AG20443 (cell line): ENCODE data around the gene NFASC.

Experiments used
- DNase-seq: peaks from one replicate; pipeline ENCODE4 v3.0.0; 2012; ENCODE audit warnings: low spot score, mixed read lengths

NFASC gene

DNA sequence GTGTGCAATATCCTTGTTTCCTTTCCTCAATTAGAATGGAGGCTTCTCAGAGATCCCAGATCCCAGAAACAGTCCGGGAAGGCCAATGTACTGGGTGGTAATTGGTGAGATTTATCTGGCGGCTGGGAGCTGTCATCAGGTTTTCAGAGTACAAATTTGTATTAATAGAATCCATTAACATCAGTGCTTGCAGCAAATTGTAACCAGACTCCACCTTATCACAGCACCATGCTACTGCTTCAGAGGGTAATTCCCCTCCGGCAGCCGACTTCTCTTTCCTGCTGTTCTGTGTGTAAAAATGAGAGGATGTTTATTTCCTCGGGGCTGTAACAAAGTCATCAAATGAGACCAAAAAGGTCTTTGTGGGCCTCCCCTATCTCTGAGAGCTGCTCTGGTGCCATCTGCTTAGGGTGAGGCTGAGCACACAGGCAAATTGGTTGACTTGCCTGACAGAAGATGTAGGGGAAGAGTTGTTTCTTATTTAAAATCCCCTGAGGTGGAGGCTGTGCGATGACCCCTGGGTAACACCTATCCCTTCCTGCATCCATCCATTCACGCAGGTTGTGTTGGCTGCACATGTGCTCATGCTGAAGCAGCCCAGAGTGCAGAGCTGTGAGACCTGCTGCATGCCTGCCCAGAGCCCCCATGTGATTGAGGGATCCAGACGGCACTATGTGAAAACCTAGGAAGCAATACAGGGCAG lies 19.2 kb downstream of the NFASC start:
- no peak for DNase-seq

DNA sequence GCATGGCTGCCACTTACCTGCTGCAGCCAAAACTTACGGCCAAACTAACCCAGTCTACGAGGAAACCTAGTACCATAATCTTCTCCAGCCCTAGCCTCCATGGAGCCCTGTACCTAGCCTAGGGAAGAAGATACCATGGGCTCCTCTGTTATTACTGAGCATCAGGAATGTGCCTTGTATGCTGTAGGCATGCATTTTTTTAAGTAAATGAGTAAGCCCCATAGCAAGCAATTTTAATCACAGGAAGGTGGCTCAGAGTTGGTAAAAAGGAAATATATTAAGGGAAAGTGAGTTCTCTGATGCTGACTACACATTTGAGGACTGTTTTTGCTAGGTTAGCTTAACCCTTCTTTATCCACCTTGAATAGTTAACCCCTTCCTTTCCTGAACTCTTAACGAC lies 21.2 kb downstream of the NFASC start:
- no peak for DNase-seq

DNA sequence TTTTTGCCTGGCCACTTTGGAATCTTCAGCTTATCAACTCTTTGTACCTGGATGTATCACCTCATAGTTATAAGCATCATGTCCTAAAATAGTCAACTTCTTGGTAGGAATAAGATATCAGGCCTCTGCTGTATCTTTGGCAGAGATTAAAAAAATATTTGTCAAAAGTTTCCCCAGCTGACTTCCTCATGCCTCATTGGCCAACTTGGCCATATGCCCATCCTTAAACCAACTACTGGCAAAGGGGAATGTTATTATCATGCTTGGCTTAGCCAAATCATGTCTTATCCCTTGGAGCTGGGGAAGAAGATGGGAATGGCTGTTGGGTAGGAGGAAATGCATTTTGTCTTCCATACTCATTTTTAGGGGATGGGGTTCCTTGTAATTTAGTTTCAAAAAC lies 23.4 kb downstream of the NFASC start:
- no peak for DNase-seq

DNA sequence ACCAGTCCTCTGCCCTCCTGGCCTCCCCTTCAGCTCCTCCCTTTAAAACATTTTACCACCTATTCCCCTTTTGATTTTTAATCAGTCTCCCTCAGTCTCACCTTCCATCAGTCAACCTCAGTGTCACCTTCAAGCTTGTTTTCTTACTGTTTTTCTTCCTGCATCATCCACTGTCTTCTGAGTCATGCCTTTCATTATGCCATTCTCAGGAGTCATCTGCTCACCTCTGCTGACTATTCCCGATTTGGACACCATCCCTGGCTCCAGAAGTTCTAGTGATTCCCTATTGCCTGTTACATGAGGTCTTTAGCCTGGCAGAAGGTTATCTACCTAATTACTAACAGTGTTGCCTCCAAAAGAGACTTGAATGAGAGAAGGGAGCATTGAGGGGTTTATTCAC lies 23.9 kb downstream of the NFASC start:
- DNase-seq = no peak

DNA sequence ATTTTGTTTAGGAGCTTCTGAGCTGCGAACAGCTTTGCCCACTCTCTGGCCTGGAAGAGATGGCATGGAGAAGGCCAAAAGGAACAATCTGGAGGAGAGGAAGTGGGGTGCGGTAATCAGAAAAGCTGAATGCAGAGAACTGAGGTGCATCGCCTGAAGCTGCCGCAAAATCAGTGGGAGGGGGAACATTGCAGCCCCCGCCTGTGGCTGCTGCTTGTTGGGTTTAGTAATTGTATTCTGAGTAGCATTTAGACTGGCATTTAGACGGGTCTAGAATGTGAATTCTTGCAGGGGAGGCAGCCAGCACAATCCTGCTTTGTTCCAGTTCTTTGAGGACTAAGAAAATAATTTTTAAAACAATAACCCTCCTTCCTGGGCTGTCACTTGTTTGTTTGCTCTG lies 25.4 kb downstream of the NFASC start:
- DNase-seq = no peak

DNA sequence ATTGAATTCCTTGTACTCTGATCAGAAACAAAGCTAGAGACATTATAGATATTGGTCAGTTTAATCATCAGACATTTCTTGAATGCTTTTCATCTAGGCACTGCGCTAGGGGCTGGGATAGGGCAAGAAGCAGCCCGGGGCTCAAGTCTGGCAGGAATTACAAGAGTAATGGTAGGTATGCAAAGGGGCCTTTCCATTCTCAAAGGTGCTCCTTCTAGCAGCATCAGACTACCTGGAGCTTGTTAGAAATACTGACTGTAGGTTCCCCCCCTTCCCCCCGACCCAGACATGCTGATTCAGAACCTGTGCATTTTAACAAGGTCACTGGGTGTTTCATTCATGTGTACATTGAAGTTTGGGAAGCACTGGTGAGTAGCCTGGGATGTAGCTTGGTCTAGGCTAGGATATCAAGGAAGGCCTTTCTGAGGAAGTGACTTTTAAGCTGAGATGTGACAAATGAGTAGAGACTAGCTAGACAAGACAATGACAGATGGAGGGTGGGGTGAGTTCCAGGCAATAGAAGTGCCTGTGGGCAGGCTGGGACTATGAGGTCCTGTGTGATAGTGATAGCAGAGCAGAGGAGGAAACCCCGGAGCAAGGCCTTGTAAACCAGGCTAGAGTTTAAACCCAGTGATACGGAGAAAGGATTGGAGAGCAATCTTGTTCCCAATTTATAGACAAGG lies 26.3 kb downstream of the NFASC start:
- no peak for DNase-seq

DNA sequence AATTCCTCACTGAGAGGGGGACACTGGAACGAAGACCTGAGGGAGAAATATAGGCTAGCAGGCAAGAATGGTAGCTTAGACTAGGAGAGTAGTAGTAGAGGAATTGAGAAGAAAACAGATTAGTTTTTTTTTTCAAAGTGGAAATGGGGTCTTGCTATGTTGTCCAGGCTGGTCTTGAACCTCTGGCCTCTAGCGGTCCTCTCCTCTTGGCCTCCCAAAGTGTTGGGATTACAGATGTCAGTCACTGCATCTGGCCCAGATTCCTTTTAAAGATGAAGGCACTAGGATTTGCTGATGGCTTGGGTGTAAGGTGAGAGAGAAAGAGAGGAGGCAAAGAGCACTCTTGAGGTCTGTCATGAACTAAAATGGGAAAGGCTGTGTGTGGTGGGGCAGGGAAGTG lies 30.1 kb downstream of the NFASC start:
- DNase-seq = no peak

DNA sequence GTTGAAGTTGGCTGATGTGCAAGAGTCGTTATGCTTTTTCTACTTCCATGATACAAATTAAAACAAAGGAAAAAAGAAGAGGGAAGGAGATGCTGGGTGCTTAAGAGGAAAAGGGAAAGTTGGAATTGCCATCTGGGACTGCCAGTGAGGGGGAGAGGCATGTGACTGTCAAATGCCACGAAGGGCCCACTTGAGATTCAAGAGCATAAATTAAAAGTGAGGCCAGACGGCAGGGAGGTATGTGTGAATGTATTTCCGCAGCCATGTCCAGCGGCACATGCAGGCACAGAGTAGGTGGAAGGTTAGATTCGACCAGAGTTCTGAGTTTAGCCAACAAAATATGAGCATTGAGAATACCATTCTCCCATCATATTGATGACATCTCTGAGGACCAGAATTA lies 32.0 kb downstream of the NFASC start:
- no peak for DNase-seq

DNA sequence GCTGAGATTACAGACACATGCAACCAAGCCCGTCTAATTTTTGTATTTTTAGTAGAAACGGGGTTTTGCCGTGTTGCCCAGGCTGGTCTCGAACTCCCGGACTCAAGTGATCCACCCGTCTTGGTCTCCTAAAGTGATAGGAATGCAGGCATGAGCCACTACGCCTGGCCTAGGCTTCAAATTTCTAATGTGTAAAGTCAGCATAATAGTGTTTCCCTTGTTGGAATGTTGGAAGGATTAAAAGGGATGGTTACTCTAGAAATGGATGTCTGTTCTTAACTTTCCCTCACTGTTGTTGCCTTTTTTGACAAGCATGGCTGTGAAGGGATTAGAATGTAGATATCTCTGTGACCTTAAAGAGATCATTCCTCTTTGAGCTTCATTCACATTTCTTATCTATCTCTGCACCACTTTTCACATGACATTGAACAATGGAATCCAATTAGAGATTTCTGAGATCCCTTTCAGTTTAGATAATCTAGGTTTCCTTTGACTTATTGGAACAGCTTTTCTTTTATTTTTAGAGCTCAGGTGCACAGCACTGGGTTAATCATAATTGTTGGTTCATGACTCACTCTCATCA lies 33.7 kb downstream of the NFASC start:
- no peak for DNase-seq

DNA sequence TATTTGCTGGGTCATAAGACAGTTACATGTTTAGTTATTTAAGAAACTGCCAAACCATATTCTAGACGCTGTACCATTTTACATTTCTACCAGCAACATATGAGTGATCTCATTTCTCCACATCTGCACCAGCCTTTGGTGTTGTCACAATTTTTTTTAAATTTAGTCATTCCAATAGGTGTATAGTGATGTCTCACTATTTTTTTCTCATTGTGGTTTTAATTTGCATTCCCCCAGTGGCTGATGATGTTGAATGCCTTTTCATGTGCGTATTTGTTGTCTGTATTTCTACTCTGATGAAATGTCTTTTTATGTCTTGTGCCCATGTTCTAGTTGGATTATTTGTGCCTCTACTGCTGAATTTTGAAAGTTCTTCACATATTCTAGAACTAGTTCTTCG lies 38.4 kb downstream of the NFASC start:
- peak; percentile 34 for DNase-seq

DNA sequence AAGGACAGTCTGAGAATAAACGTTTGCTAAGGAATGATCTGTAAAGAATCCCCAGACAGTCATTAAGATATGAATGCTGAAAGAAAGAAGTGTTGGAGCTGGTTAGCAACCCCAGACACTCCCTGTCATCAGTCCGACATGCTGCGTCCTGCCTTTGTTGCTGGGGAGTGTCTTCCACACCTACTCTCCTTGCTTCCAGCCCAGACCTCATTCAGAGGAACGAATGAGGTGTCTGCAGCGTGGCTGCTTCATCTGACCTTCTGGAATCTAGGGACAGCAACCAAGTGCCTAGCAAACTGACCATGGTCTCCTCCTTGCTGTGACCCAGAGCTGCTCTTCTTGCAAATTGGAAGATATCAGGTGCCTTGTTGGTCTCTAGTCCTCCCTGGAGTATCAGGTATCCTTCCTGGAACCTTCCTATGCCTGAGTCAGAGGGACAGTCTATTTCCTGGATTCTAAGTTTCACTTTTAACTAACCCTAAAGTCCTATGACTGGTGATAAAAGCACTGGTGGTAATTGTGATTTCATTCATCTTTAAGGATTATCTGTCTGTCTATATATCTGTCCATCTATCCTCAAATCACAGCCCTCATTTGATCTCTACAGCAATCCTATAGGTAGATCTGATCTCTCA lies 45.3 kb downstream of the NFASC start:
- no peak for DNase-seq

DNA sequence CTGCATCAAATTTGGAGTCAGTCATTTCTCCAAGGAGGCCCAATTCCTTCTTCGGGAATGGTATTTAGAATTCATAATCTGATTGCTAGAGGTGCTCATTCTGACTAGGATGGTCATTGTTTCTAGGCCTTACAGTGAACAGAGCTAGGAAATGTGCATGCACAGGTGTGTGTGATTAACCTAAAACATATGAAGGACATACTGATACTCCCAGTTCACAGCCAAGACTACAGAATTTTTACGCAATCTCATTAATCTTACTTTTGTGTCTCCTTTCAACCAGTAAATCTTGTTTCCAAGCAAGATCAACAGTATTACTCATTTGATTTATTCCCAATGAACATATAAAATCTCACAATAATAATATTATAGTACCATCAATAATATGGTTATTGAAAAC lies 47.1 kb downstream of the NFASC start:
- no peak for DNase-seq

DNA sequence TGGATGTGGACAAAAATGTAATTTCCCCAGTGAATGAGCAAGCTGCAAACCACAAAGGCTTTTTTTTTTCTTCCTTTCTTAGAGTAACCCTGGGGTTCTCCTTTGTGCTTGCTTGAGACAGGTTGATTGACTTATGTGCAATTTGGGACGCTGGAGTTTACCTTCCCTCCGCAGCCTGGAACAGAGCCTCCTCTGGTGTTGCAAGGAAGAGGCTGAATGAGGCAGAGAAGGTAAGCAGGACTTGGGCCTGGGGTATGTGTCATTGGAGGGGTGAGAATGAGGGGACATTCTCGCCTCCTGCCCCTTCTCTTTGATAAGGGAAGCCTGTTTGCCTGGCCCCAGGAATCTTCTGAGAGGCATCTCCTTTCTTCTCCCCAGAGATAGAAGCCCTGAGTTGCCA lies 49.8 kb downstream of the NFASC start:
- DNase-seq = no peak

DNA sequence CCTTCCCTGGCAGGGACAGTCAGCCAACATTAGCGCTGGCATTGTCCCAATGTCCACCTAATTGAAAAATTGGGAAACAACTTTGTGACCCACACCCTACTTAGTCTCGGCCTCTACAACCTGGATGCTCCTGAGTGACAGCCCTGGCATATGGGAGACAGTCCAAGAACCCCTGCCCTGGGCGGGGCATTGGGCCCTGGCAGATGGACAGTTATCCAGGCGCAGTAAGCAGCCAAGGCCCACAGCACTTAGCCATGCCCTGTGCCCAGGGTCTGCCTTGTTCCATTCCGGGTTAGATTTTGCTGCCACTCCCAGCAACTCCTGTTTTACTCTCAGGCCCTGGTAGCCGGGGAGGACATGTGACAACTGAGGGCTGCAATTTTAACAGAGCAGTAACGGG lies 50.3 kb downstream of the NFASC start:
- no peak for DNase-seq

DNA sequence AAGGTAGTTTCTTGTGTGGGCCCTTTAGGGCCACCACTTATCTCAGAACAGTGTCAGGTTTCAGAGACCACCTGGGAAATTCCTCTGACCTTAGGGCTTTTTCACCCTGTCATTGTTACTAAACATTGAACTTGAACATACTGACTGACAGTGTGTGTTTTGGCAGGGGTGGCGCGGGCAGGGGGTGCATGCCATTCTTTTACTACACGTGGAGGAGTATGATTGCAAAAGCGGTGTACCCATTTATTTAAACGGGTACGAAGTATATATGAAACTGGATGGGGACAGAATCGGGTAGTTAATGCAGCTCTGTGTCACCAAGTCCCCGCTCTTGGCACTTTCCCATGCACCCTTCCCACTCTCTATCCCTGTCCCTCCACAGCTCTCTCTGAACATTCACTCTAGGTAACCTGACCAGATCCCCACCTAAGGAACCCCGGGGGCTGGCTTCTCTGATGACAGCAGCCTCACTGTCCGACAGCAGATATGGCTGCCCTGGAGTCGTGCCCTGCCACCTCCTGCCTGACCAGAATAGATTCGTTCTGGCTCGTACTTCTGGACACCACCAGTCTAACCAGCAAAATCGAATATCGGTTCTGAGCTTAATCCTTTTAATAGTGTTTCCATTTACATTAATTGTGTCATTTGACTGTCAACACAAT lies 51.3 kb downstream of the NFASC start:
- DNase-seq = no peak

DNA sequence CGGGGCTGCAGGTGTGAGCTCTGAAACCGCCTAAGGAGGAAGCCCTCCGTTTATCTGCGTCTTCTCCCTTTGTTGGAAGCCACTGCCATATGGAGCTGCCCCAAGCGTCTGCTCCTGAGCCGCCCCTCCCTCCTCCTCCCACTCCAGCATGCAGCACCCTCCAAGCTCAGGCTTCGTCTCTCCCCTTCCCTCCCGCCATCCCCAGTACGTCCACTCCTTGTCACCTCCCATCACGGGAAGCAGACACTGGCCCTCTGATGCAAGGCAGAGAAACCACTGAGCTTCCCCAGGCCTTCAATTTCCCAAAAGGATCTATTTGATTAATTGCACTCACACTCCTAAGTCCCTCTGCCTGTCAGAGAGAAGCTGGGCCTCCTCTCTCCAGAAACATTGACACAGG lies 52.5 kb downstream of the NFASC start:
- no peak for DNase-seq

DNA sequence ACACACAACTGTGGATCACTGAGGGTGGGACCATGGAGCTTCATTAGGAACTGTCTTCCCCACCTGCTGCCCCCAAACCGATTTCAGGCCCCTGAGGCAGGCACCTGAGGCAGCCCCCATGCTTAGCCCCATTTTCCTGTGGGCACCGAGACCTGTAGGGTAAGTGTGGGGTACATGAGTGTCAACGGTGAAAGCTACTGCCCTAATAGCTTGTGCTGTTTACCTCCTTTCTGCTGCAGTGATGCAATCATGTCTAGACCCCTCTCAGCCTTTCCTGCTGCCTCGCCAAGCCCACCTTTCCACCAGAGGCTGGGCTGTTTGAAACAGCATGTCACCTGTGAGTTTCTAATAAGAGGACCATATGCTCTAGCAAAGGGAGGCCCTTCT lies 53.0 kb downstream of the NFASC start:
- DNase-seq = no peak

DNA sequence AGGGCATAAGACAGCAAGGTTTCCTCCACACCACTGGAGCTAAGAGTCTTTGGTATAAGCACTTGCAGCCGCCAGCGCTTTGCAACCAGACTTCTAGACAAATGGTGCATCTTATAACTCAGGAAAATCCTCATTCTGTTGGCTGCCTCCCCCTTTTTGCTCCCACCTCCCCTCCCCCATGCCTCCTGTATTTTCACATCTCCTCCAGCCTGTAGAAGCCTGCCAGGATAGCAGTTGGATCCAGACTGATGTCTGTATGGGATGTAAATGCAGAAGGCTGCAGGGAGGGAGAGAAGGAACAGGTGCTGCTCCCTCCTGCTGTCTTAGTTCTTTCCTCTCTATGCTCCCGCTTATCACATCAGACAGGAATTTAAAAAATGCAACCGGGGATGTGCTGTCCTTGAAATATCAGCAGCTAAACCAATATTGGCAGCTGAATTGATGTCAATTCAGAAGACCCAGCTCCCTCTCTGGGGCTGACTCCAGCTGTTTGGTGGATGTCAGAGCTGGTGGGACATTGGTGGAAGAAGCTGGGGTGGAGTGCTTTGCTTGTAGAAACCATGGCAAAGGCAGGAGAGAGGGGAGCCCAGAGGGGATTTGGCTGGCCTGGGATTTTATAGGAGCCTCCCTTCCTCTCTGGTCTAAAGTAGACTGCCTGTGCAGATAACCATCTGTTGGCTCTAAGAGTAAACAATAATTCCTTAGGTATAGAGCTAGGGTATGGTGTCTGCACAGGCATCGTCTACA lies 53.5 kb downstream of the NFASC start:
- peak; percentile 43 for DNase-seq

DNA sequence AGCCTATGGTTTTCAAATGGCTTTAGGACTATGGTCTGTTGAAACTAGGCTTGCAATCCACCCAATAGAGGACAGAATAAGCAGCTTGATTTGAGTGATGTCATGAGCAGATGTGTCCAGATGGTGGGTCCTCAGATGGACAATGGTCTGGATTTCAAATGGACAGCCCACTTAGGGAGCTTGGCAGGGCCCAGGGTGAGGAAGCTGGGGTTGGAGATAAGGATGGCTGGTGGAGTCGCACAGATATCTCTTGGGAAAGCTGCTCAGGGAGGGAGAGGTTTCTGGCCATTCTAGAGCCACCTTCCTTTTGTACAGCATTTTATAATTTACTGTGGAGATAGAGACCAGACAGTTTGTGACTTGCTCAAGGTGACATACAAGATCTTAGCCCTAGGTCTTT lies 55.0 kb downstream of the NFASC start:
- DNase-seq = no peak

DNA sequence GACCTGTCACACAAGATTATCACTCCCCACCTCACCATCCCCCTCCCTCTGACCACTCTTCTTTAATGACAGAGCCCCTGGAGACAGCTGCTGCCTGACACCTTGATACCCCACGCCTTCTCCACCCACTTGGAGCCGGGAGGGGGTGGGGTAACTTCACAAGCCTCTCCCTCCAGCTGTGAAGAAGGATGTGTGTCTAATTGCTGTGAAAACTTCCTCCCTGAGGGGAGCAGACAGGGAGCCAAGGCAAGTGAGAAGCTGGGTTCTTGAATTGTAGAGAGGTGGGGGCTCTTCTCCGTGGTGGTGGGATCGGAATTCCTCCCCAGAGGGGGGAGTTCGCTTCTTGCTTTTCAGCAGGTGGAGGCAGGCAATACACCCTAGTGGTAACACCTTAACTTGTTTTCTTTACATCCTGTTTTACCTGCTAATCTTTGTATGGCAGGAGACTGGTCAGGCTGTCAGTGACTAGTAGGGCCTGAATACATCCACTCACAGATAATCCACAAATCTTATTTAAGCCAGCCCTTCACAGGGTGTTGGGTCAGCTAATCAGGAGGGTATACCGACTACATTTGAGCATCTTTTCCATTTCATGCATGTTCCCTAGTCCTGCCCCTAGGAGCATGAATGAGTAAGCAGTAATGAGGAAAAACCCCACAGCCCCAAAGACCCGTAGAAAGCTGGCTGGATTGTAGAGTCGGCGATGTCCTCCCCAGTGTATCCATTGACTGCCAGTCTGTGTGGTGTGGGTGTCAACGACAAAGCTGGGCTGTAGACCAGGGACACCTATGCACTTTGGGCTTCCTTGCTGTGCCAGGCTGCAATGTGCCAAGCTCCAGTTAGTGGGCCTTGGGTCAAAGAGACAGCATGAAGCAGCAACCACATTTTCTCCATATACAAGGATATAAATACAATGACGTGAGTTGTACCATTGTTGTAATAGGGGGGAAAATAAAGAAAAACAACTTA lies 57.3 kb downstream of the NFASC start:
- no peak for DNase-seq
